ENCODE data around the gene B4GALT6.

Gene B4GALT6

DNA sequence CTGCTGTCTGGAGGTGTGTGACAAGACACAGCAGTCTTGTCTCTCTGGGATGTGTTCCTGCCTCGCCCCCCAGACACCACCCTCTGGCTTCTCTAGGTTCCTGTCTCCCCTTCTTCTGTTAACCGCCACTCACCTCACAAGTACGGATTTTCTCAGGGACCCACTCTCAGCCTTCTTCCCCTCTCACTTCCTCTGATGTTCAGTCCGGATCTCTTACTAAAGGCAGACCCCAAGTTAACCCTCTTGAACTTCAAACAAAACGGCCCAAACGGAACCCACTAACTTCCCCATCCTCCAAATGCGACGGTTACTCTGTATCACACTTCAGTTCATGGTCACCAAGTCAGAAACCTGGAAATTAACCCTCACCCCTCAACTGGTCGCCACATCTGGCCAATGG is 32.0 kb downstream of the B4GALT6 start:
- Histone ChIP-seq H3K36me3 (ENCODE audit: insufficient read depth, insufficient read length, low read length) (no peaks in the 10 kb centered on the region), H3K4me1 (ENCODE audit: insufficient read depth, insufficient read length) (peaks cover 5% of the 10 kb centered on the region), H3K4me3 (ENCODE audit: insufficient read length, low read depth) (no peak overlapping the region), H3K9me3 (ENCODE audit: insufficient read depth, low read length) (no peaks in the 10 kb centered on the region), H3K9ac (ENCODE audit: insufficient read length, low read depth) (no peak overlapping the region), H3K27me3 (ENCODE audit: insufficient read depth, insufficient read length) (no peaks in the 10 kb centered on the region)
- no peak for DNase-seq (ENCODE audit: low read depth, low spot score)
- TF ChIP-seq SUZ12 (IDR thresholded peaks at IDR 0.05; ENCODE audit: extremely low read depth, insufficient read depth, insufficient read length): no peak
- TF ChIP-seq ZNF274 (IDR thresholded peaks at IDR 0.05; ENCODE audit: low read depth, low read length): no peak
- TF ChIP-seq YY1 (IDR thresholded peaks at IDR 0.05; ENCODE audit: insufficient read depth, insufficient read length): no peak

DNA sequence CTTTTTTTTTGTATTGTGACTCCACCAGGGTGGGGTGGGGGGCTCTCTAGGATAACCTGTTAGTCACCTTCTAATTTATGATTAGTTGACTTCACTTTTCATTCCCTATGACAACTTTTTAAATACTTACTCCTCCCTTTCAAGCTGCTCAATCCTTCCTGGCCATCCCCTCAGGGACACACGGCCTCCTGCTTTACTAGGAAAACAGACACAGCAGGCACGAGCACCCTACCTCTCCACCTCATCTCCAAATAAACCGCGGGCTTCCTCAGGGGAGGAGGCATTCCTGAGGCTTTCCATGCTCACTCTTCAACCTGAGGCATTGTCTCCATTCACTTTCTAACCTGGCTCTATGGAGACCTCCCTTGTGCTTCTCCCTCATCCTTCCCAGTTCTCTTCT is 33.0 kb downstream of the B4GALT6 start:
- H3K9ac ChIP-seq (ENCODE audit: insufficient read length, low read depth): no peak overlapping the region
- no peaks in the 10 kb centered on the region for H3K27me3 ChIP-seq (ENCODE audit: insufficient read depth, insufficient read length)
- no peak for DNase-seq (ENCODE audit: low read depth, low spot score)
- no peak overlapping the region for H3K4me3 ChIP-seq (ENCODE audit: insufficient read length, low read depth)
- H3K4me1 ChIP-seq (ENCODE audit: insufficient read depth, insufficient read length): peaks cover 5% of the 10 kb centered on the region
- TF ChIP-seq ZNF274 (IDR thresholded peaks at IDR 0.05; ENCODE audit: low read depth, low read length) (no peak), SUZ12 (IDR thresholded peaks at IDR 0.05; ENCODE audit: extremely low read depth, insufficient read depth, insufficient read length) (no peak)
- no peaks in the 10 kb centered on the region for H3K36me3 ChIP-seq (ENCODE audit: insufficient read depth, insufficient read length, low read length)
- H3K9me3 ChIP-seq (ENCODE audit: insufficient read depth, low read length): no peaks in the 10 kb centered on the region

DNA sequence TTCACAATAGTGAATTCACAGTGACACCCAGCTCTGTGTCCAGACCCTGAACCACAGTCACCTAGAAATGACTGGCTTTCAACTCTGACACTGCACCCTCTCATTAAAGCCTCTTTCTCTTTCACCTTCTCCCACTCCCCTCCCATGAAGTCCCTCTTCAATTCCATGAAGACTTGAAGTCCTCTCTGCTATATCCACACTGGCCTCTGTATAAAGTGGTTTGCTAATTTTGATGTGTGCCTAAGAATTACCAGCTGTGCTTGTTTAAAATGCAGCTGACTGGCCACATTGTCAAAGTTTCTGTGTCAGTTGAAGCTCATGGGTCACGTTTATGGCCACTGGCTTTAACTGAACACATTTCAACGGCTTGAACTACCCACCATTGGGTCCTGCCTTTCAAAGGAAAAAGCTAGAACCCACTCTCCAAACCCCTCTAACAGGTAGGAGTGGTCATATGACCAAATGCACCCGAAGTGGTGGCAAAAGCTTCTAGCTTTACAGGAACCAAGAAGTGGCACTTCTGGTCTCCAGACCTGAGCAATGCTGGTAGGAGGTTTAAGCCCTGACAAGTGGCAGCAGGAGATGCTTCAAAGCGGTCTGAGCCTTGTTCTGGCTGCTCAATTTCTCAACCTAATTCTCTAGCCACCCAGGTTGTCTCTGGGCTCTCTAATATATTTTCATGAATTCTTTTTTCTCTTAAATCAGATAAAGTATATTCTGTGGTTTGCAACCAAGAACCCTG is 34.2 kb downstream of the B4GALT6 start:
- no peaks in the 10 kb centered on the region for H3K27me3 ChIP-seq (ENCODE audit: insufficient read depth, insufficient read length)
- DNase-seq (ENCODE audit: low read depth, low spot score): no peak
- peaks cover 5% of the 10 kb centered on the region for H3K4me1 ChIP-seq (ENCODE audit: insufficient read depth, insufficient read length)
- no peak for TF ChIP-seq ZNF274 (IDR thresholded peaks at IDR 0.05; ENCODE audit: low read depth, low read length)
- H3K9ac ChIP-seq (ENCODE audit: insufficient read length, low read depth): no peak overlapping the region
- H3K9me3 ChIP-seq (ENCODE audit: insufficient read depth, low read length): no peaks in the 10 kb centered on the region
- no peaks in the 10 kb centered on the region for H3K36me3 ChIP-seq (ENCODE audit: insufficient read depth, insufficient read length, low read length)
- H3K4me3 ChIP-seq (ENCODE audit: insufficient read length, low read depth): no peak overlapping the region

DNA sequence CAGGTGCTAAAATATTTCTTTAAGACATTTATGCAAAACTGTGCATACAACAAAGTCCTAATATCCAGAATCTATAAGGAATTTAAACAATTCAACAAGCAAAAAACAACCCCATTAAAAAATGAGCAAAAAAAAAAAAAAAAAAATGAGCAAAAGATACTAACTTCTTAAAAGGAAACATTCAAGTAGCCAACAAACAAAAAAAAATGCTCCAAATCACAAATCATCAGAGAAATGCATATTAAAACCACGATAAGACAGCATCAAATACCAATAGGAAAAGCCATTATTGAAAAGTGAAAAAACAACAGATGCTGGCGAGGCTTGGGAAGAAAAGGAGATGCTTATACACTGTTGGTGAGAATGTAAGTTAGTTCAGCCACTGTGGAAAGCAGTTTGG is 34.9 kb downstream of the B4GALT6 start:
- no peak overlapping the region for H3K9ac ChIP-seq (ENCODE audit: insufficient read length, low read depth)
- DNase-seq (ENCODE audit: low read depth, low spot score): no peak
- no peaks in the 10 kb centered on the region for H3K27me3 ChIP-seq (ENCODE audit: insufficient read depth, insufficient read length)
- peaks cover 5% of the 10 kb centered on the region for H3K4me1 ChIP-seq (ENCODE audit: insufficient read depth, insufficient read length)
- TF ChIP-seq ZNF274 (IDR thresholded peaks at IDR 0.05; ENCODE audit: low read depth, low read length): no peak
- TF ChIP-seq YY1 (IDR thresholded peaks at IDR 0.05; ENCODE audit: insufficient read depth, insufficient read length): no peak
- TF ChIP-seq SUZ12 (IDR thresholded peaks at IDR 0.05; ENCODE audit: extremely low read depth, insufficient read depth, insufficient read length): no peak
- no peaks in the 10 kb centered on the region for H3K36me3 ChIP-seq (ENCODE audit: insufficient read depth, insufficient read length, low read length)
- no peak overlapping the region for H3K4me3 ChIP-seq (ENCODE audit: insufficient read length, low read depth)
- no peaks in the 10 kb centered on the region for H3K9me3 ChIP-seq (ENCODE audit: insufficient read depth, low read length)

DNA sequence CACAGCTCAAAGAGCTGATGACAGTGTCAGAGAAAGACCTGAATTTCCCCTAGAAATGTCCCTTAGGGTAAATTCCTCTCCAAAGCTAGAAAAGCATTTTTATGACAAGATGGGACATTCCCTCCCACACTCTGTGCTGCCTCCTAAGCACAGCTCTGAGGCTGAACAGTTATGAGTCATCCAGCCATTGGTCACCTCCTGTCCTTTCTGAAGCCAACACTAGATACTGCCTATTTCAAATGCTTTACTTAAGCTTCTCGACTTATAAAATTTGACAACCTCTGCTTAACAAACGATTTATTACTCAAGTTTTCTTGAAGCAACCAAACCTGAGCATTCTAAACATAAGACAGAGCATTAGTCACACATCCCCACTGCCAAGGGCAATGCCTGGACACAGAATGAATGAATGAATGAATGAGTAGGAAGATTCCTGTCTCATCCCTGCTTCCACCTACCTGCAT is 35.4 kb downstream of the B4GALT6 start:
- Histone ChIP-seq H3K4me1 (ENCODE audit: insufficient read depth, insufficient read length) (peaks cover 5% of the 10 kb centered on the region), H3K36me3 (ENCODE audit: insufficient read depth, insufficient read length, low read length) (peaks cover under 1% of the 10 kb centered on the region), H3K9me3 (ENCODE audit: insufficient read depth, low read length) (no peaks in the 10 kb centered on the region), H3K4me3 (ENCODE audit: insufficient read length, low read depth) (no peak overlapping the region), H3K9ac (ENCODE audit: insufficient read length, low read depth) (no peak overlapping the region), H3K27me3 (ENCODE audit: insufficient read depth, insufficient read length) (no peaks in the 10 kb centered on the region)
- DNase-seq (ENCODE audit: low read depth, low spot score): no peak
- TF ChIP-seq ZNF274 (IDR thresholded peaks at IDR 0.05; ENCODE audit: low read depth, low read length) (no peak), SUZ12 (IDR thresholded peaks at IDR 0.05; ENCODE audit: extremely low read depth, insufficient read depth, insufficient read length) (no peak), YY1 (IDR thresholded peaks at IDR 0.05; ENCODE audit: insufficient read depth, insufficient read length) (no peak)

DNA sequence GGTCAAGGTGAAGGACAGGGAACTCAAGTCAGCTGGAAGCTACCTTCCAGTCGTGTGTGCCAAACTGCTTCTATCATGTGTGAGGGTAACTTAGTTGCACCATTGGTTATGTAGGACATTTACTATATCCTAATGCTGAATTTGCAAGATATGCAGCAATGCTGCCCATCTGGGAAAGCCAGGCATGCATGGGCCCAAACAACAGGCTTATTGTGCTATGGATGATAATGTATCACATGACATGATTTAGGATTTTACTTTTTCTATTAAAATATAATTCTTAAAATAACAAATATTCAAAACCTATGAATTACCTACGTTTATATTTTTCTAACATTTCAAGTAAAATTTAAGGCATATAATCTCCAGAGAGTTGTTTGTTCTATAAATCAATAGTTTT is 35.9 kb downstream of the B4GALT6 start:
- H3K27me3 ChIP-seq (ENCODE audit: insufficient read depth, insufficient read length): no peaks in the 10 kb centered on the region
- H3K9ac ChIP-seq (ENCODE audit: insufficient read length, low read depth): no peak overlapping the region
- peaks cover 4% of the 10 kb centered on the region for H3K36me3 ChIP-seq (ENCODE audit: insufficient read depth, insufficient read length, low read length)
- H3K9me3 ChIP-seq (ENCODE audit: insufficient read depth, low read length): no peaks in the 10 kb centered on the region
- no peak for TF ChIP-seq ZNF274 (IDR thresholded peaks at IDR 0.05; ENCODE audit: low read depth, low read length)
- no peak for TF ChIP-seq SUZ12 (IDR thresholded peaks at IDR 0.05; ENCODE audit: extremely low read depth, insufficient read depth, insufficient read length)
- no peak for TF ChIP-seq YY1 (IDR thresholded peaks at IDR 0.05; ENCODE audit: insufficient read depth, insufficient read length)
- H3K4me1 ChIP-seq (ENCODE audit: insufficient read depth, insufficient read length): peaks cover 5% of the 10 kb centered on the region
- H3K4me3 ChIP-seq (ENCODE audit: insufficient read length, low read depth): no peak overlapping the region
- DNase-seq (ENCODE audit: low read depth, low spot score): no peak

DNA sequence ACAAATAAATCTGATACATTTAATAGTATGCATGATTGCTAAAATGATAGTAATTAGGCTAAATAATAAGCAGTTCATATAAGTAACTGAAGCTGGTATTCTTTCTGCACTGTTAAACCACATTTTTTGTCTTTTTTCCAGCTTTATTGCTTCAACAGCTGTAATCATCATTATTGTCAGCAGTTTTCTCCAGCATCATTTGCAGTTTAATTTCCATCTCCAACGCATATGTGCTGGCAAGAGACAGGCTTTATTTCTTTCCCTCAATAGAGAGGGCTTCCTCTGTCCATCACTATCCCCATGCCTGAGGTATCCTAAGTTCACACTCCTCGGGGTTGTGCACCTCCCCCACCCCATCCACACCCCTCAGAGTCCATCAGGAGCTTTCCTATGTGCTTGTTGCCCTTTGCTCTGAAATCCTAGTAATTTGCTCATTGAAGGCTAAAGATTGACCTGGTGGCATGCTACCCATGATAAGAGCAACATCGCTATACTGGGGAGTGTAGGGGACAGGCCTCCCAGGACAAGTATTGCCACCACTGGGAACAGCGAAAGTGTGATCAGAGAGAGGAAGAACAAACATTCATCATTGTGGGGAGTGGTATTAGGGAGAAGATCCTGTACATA is 37.1 kb downstream of the B4GALT6 start:
- peaks cover 4% of the 10 kb centered on the region for H3K36me3 ChIP-seq (ENCODE audit: insufficient read depth, insufficient read length, low read length)
- H3K4me1 ChIP-seq (ENCODE audit: insufficient read depth, insufficient read length): peaks cover 5% of the 10 kb centered on the region
- DNase-seq (ENCODE audit: low read depth, low spot score): no peak
- H3K9me3 ChIP-seq (ENCODE audit: insufficient read depth, low read length): no peaks in the 10 kb centered on the region
- TF ChIP-seq SUZ12 (IDR thresholded peaks at IDR 0.05; ENCODE audit: extremely low read depth, insufficient read depth, insufficient read length) (no peak), YY1 (IDR thresholded peaks at IDR 0.05; ENCODE audit: insufficient read depth, insufficient read length) (no peak), ZNF274 (IDR thresholded peaks at IDR 0.05; ENCODE audit: low read depth, low read length) (no peak)
- H3K27me3 ChIP-seq (ENCODE audit: insufficient read depth, insufficient read length): no peaks in the 10 kb centered on the region
- no peak overlapping the region for H3K9ac ChIP-seq (ENCODE audit: insufficient read length, low read depth)
- no peak overlapping the region for H3K4me3 ChIP-seq (ENCODE audit: insufficient read length, low read depth)
